Heart right ventricle (tissue), 16 donors: Measurements from ENCODE around the gene RPL7L1. TPM values are rescaled to one million over a fixed set of nuclear protein-coding genes. Genes with fewer than 3 reads are reported as not detected.
"Not testable (repeated sequence)": the region's sequence is repeated elsewhere in the genome, so short reads cannot be mapped to it uniquely, and the experiment has no call there.

Source experiments
- ATAC-seq, 8 donors: fragments of 200-7000 bp; cut with Tn5 transposase; one replicate each; pipeline ENCODE4 v1.9.1; 2020; ENCODE audit warnings: mild to moderate bottlenecking in 8 of 8, moderate library complexity in 8 of 8, moderate number of reproducible peaks in 1 of 8
- DNase-seq, 2 donors: peaks; one replicate each; pipeline ENCODE4 v3.0.0-alpha.2; 2020
- H3K27ac ChIP-seq, 10 donors: fragments of 200-600 bp; sonication (generic) in 2 of 10; one replicate each; pipeline versions ENCODE4 v1.5.0 to v1.8.0; 2020 to 2022; ENCODE audit warnings: mild to moderate bottlenecking in 3 of 10
- H3K27me3 ChIP-seq, 7 donors: fragments of 200-600 bp; one replicate each; pipeline ENCODE4 v1.8.0; 2021 to 2022; ENCODE audit warnings: mild to moderate bottlenecking in 2 of 7
- H3K36me3 ChIP-seq, 9 donors: fragments of 200-600 bp; sonication (generic) in 1 of 9; one replicate each; pipeline versions ENCODE4 v1.5.0 to v1.8.0; 2020 to 2022; ENCODE audit warnings: mild to moderate bottlenecking in 2 of 9
- H3K4me1 ChIP-seq, 9 donors: fragments of 200-600 bp; sonication (generic) in 1 of 9; one replicate each; pipeline versions ENCODE4 v1.5.0 to v1.8.0; 2020 to 2022; ENCODE audit warnings: mild to moderate bottlenecking in 4 of 9
- H3K4me3 ChIP-seq, 10 donors: fragments of 200-600 bp; sonication (generic) in 2 of 10; one replicate each; pipeline versions ENCODE4 v1.5.0 to v1.8.0; 2020 to 2022; ENCODE audit warnings: mild to moderate bottlenecking in 7 of 10, moderate library complexity in 2 of 10
- H3K9me3 ChIP-seq, 11 donors: fragments of 200-600 bp in 10 of 11; sonication (generic) in 2 of 11; one replicate each; pipeline versions ENCODE4 v1.5.0 to v1.8.0; 2013 to 2022; ENCODE audit warnings: mild to moderate bottlenecking in 2 of 11, control low read depth in 1 of 11, moderate library complexity in 1 of 11
- WGBS, 2 donors: extraction: QIAGEN DNeasy Blood & Tissue Kit; methylation state at CpG; one replicate each; pipeline ENCODE4 v1.1.7; 2013; ENCODE audit warnings: inconsistent platforms in 1 of 2; 5-methylcytosine and 5-hydroxymethylcytosine counted together
- intact Hi-C, 10 donors: fragments of 100-400 bp; cut with DNase I; formaldehyde crosslinking; loops; one replicate each; pipeline versions ENCODE4 v1.11.1 to v1.14.2; 2022
- polyA plus RNA-seq, 2 donors: library from polyadenylated mRNA; stranded (reverse); fragments of 200-250 nt; gene quantifications; one replicate each; pipeline ENCODE4 v1.2.3, GENCODE V29; 2013
- total RNA-seq, 10 donors: library from RNA; stranded (reverse); fragmentation: NEBNext Ultra II Directional in 3 of 10; extraction: Animal tissue kit (Norgen Biotek cat#: 25700) in 3 of 10; gene quantifications; one replicate each; pipeline versions ENCODE4 v1.2.1 to v1.2.4, GENCODE V29; 2021 to 2023
- TF ChIP-seq, protein P1 (sequence below), 9 donors: fragments of 200-600 bp; sonication (generic) in 2 of 9; IDR thresholded peaks; one replicate each; pipeline versions ENCODE4 v1.5.0 to v1.8.0; 2021 to 2022; ENCODE audit warnings: antibody characterized with exemption in 9 of 9, mild to moderate bottlenecking in 5 of 9, moderate library complexity in 1 of 9
- donor health status: Arrhythmogenic right ventricular cardiomyopathy.
- donor health status: ischemic (EF 13 %, LVEDD 7.1; RV severe dilation, severe dysfunction).
- donor health status: healthy with polysubstance abuse.
- donor health status: DM: no; HTN: yes; CAD: no.
- donor health status: DM: no; HTN: no; CAD: no.
- donor health status: ischemic (EF 25% LVEDD 6.9; RV normal size, moderate dysfunction).
- donor health status: ischemic (EF 25% LVEDD 5.7; RV mildly dilated, moderate dysfunction).
- donor health status: healthy.
- donor health status: DM: yes; HTN: yes; CAD: no.
- donor health status: Ischemic cardiomyopathy.
- donor health status: ischemic (EF 35%, LVEDD 5.7; RV mildly dilated, moderate dysfunction).
- donor health status: nonischemic (EF 11% LVEDD 7.7; RV severe dilation, severe dysfunction).
- donor health status: DM: yes; HTN: yes; CAD: no.
- donor health status: PGD.
- donor health status: ischemic (EF 29% LVEDD 5.4; RV normal size, mild dysfunction).
- donor health status: nonischemic (EF 23%, LVEDD 6.1; RV moderate dilation, normal function).

Gene RPL7L1
- total and polyA plus RNA-seq, 12 donors, result 23.7 to 52.5 (median 44.7) TPM

DNA sequence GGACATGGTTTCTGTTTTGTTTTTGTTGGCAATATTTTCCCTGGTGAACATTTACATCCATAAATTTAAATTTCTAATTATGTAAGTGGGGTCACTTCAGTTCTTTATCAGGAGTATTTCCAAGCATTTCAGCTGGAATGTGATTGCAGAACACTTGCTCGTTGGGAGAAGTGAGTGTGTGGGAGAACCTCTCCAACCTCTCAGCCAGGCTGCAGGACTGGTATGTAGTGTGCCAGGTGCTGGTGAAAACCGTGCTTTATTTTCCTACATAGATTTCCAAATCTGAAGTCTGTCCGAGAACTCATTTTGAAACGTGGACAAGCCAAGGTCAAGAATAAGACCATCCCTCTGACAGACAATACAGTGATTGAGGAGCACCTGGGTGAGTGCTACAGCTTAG lies 6.3 kb downstream of the RPL7L1 start:
- peaks cover 9 to 84% (median 53%) of the 10 kb centered on the region in 9 donors for H3K36me3 ChIP-seq
- H3K4me1 ChIP-seq, result peaks cover 8 to 33% (median 24%) of the 10 kb centered on the region in 9 donors
- intact Hi-C loops, result no loop called here
- H3K27ac ChIP-seq, result no peak overlapping the region
- H3K27me3 ChIP-seq, result no peaks in the 10 kb centered on the region
- TF ChIP-seq, protein P1, sequence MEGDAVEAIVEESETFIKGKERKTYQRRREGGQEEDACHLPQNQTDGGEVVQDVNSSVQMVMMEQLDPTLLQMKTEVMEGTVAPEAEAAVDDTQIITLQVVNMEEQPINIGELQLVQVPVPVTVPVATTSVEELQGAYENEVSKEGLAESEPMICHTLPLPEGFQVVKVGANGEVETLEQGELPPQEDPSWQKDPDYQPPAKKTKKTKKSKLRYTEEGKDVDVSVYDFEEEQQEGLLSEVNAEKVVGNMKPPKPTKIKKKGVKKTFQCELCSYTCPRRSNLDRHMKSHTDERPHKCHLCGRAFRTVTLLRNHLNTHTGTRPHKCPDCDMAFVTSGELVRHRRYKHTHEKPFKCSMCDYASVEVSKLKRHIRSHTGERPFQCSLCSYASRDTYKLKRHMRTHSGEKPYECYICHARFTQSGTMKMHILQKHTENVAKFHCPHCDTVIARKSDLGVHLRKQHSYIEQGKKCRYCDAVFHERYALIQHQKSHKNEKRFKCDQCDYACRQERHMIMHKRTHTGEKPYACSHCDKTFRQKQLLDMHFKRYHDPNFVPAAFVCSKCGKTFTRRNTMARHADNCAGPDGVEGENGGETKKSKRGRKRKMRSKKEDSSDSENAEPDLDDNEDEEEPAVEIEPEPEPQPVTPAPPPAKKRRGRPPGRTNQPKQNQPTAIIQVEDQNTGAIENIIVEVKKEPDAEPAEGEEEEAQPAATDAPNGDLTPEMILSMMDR (IDR thresholded peaks at IDR 0.05), result no peak
- H3K4me3 ChIP-seq, result no peak overlapping the region
- WGBS, 2 donors, result 64 to 68% methylated on average over 4 of the region's 4 CpGs
- ATAC-seq (no peak), DNase-seq (no peak)
- no peaks in the 10 kb centered on the region for H3K9me3 ChIP-seq

DNA sequence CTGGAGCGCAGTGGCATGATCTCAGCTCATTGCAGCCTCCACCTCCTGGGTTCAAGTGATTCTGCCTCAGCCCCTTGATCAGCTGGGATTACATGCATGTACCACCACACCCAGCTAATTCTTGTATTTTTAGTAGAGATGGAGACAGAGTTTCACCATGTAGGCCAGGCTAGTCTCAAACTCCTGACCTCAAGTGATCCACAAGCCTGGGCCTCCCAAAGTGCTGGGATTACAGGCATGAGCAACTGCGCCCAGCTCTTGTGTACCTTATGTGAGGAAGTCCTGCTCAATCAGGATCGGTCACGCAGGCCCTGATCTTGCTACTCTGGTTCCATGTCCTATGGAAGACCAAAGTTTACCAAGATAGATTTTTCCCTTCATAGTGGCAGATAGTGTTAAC lies 8.8 kb downstream of the RPL7L1 start:
- H3K27ac ChIP-seq, result not testable (repeated sequence)
- peaks cover 7 to 20% (median 13%) of the 10 kb centered on the region in 9 donors for H3K4me1 ChIP-seq

DNA sequence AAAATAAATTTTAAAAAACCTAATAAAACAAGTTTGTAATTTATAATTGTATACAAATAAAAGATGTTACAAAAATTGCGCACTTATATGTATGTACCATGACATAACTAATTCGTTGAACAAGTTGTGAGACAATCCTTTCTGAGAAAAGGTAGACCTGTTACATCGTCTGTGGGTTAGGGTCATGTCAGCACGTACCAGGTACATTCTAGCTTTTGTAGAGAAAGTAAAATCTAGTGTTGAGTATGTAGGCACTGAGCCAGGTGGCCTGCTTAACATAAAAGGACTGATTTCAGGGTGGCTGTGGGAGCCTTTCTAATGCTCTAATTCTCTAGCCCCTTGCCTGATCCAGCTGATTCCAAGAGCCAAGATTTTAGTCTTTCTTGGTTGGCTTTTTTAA lies 10.4 kb downstream of the RPL7L1 start:
- Histone ChIP-seq H3K27ac (peak overlapping the region in 8 of 10 donors; percentile 88 to 96 (median 93)), H3K27me3 (no peaks in the 10 kb centered on the region), H3K36me3 (peaks cover 0 to 43% (median 15%) of the 10 kb centered on the region in 9 donors), H3K4me1 (peaks cover 7 to 29% (median 15%) of the 10 kb centered on the region in 9 donors), H3K9me3 (no peaks in the 10 kb centered on the region), H3K4me3 (peak overlapping the region in 9 of 10 donors; percentile 78 to 94 (median 90))
- 48 to 53% methylated on average over 4 of the region's 4 CpGs for WGBS, 2 donors
- TF ChIP-seq, protein P1 (IDR thresholded peaks at IDR 0.05), result no peak
- ATAC-seq (no peak), DNase-seq (no peak)
- intact Hi-C loops, result loop anchor here in 2 of 10 donors (5.0 kb wide), 2 partner anchors 143 to 228 kb away; partner anchors contain the start of gene TBCC (in 1 of the 2)

More for the DNA sequence above, 8.8 kb downstream of the RPL7L1 start:
- H3K4me3 ChIP-seq, DNase-seq, H3K27me3 ChIP-seq, intact Hi-C loops, H3K9me3 ChIP-seq, ATAC-seq: not testable (repeated sequence)
- peaks cover 9 to 59% (median 31%) of the 10 kb centered on the region in 9 donors for H3K36me3 ChIP-seq
- WGBS, 2 donors, result 76 to 94% methylated on average over 4 of the region's 4 CpGs

DNA sequence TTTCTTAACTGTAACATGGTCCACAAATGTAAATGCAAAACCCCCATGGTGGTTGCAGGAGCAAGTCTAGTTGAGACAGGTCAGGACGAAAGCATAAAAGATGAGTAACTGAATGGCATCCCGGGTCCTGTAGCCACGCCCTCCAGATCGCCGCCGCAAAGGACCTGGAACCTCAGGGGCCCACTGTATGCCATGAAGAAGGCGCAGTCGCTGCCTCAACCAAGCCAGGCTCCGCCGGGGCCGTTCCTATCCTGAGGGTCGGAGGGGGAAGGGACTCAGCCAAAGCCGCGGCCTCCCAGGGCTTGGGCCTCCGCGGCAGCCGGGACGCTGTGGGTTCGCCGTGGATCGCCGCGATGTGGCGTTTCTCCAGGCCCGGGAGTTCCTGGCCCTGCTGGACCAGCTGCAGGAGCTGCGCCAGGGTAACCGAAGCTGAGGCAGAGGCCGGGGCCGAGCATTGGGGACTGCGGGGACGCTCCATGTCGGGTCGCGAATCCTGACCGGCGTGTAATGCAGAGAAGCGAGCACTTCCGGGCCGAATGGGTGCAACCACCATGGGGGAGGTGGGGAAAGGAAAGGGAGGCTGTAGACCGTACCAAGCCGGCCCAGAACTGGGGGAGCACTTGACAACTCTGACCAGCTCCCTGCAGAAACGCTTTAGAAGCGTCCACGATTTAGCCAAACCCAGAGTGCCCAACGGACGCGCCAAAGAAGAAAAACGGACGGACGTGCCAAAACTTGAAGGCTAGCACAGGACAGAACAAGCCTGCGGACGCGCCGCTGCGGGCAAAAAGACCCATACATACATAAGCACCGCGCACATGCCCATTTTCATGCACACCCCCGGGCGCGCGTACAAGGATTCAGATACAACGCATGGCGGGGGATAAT lies 11.1 kb downstream of the RPL7L1 start:
- TF ChIP-seq, protein P1 (IDR thresholded peaks at IDR 0.05), result no peak
- H3K4me1 ChIP-seq, result peaks cover 7 to 29% (median 15%) of the 10 kb centered on the region in 9 donors
- peak overlapping the region; percentile 78 to 94 (median 91) for H3K4me3 ChIP-seq
- intact Hi-C loops, result loop anchor here in 2 of 10 donors (5.0 kb wide), 2 partner anchors 143 to 228 kb away; partner anchors contain the start of gene TBCC (in 1 of the 2)
- H3K27ac ChIP-seq, result peak overlapping the region; percentile 87 to 96 (median 92)
- H3K27me3 ChIP-seq, result no peaks in the 10 kb centered on the region
- DNase-seq (peak; percentile 92 to 96), ATAC-seq (peak; percentile 98 to 99 (median 99))
- peaks cover 0 to 35% (median 7%) of the 10 kb centered on the region in 9 donors for H3K36me3 ChIP-seq
- no peaks in the 10 kb centered on the region for H3K9me3 ChIP-seq
- whole genome bisulfite sequencing, 2 donors, result 0 to 1% methylated on average over 63 of the region's 63 CpGs
